CD14-positive monocyte (primary cell): Measurements from ENCODE around the gene SERP2. TPM values are rescaled to one million over a fixed set of nuclear protein-coding genes. Genes with fewer than 3 reads are reported as not detected.

Experiments used
- DNase-seq, 3 donors: peaks; one replicate each; pipeline ENCODE4 v3.0.0-alpha.2; 2011 to 2022
- H2AFZ ChIP-seq: 2 replicates; pipeline ENCODE4 v1.6.0; 2012; ENCODE audit warnings: mild to moderate bottlenecking, low read depth, low read length, inconsistent platforms; ENCODE audit not compliant: insufficient read depth, poor library complexity, severe bottlenecking
- H3K27ac ChIP-seq, 2 donors: 1 replicate in 1 of 2; 2 replicates in 1 of 2; pipeline ENCODE4 v1.5.1; 2012 to 2013; ENCODE audit warnings: low read length in 2 of 2, control low read depth in 1 of 2, inconsistent platforms in 1 of 2, low read depth in 1 of 2, mild to moderate bottlenecking in 1 of 2
- H3K27me3 ChIP-seq, 2 donors: one replicate each; pipeline versions ENCODE4 v1.6.0 to v1.6.1; 2011 to 2013; ENCODE audit warnings: low read length in 2 of 2; ENCODE audit not compliant: control insufficient read depth in 2 of 2, insufficient read depth in 2 of 2
- H3K36me3 ChIP-seq, 2 donors: replicated peaks in 1 of 2; 1 replicate in 1 of 2; 2 replicates in 1 of 2; pipeline versions ENCODE4 v1.5.1 to v1.6.1; 2012 to 2013; ENCODE audit warnings: low read length in 2 of 2, control low read depth in 1 of 2, inconsistent platforms in 1 of 2, mild to moderate bottlenecking in 1 of 2; ENCODE audit not compliant: insufficient read depth in 2 of 2, control insufficient read depth in 1 of 2
- H3K4me1 ChIP-seq, 2 donors: 1 replicate in 1 of 2; 2 replicates in 1 of 2; pipeline versions ENCODE4 v1.5.1 to v1.6.1; 2012 to 2013; ENCODE audit warnings: low read length in 2 of 2, control low read depth in 1 of 2, inconsistent platforms in 1 of 2, mild to moderate bottlenecking in 1 of 2, moderate library complexity in 1 of 2; ENCODE audit not compliant: insufficient read depth in 2 of 2, control insufficient read depth in 1 of 2
- H3K4me2 ChIP-seq: replicated peaks from 2 replicates; pipeline ENCODE3; 2012; ENCODE audit warnings: low read length, moderate library complexity, mild to moderate bottlenecking; ENCODE audit not compliant: poor library complexity, severe bottlenecking; ENCODE audit errors: extremely low read depth
- H3K4me3 ChIP-seq, 3 experiments: fragments of 200-600 bp in 1 of 3; sonication (generic) in 1 of 3; replicated peaks in 1 of 3; 1 replicate in 2 of 3; 2 replicates in 1 of 3; pipeline ENCODE4 v1.5.1; 2011 to 2013; ENCODE audit warnings: low read length in 3 of 3, mild to moderate bottlenecking in 3 of 3, control low read depth in 2 of 3, low read depth in 2 of 3, inconsistent platforms in 1 of 3, moderate library complexity in 1 of 3
- H3K79me2 ChIP-seq: 2 replicates; pipeline ENCODE4 v1.6.0; 2012; ENCODE audit warnings: mild to moderate bottlenecking, control low read depth, inconsistent platforms, low read length, moderate library complexity; ENCODE audit not compliant: insufficient read depth
- H3K9ac ChIP-seq: 2 replicates; pipeline ENCODE4 v1.6.0; 2017; ENCODE audit warnings: low read length, mild to moderate bottlenecking; ENCODE audit not compliant: insufficient read depth, poor library complexity, severe bottlenecking
- H3K9me3 ChIP-seq, 2 donors: replicated peaks in 1 of 2; 1 replicate in 1 of 2; 2 replicates in 1 of 2; pipeline versions ENCODE4 v1.5.1 to v1.6.1; 2012 to 2013; ENCODE audit warnings: low read length in 2 of 2, control low read depth in 1 of 2; ENCODE audit not compliant: control insufficient read depth in 1 of 2, insufficient read depth in 1 of 2
- H4K20me1 ChIP-seq: 2 replicates; pipeline ENCODE4 v1.6.0; 2012; ENCODE audit warnings: mild to moderate bottlenecking, low read length, control low read depth, moderate library complexity; ENCODE audit not compliant: insufficient read depth
- H3K27ac Mint-ChIP-seq, 7 donors: one replicate each; pipeline ENCODE4 v1.8.0; 2020; ENCODE audit warnings: mild to moderate bottlenecking in 7 of 7, mixed read lengths in 7 of 7, moderate library complexity in 6 of 7, inconsistent platforms in 2 of 7
- H3K27me3 Mint-ChIP-seq, 3 donors: one replicate each; pipeline ENCODE4 v1.8.0; 2021 to 2022; ENCODE audit warnings: low read depth in 3 of 3, mild to moderate bottlenecking in 3 of 3, mixed read lengths in 3 of 3, moderate library complexity in 3 of 3, inconsistent platforms in 1 of 3
- H3K36me3 Mint-ChIP-seq, 2 donors: one replicate each; pipeline ENCODE4 v1.8.0; 2020; ENCODE audit warnings: mixed read lengths in 2 of 2, inconsistent platforms in 1 of 2, mild to moderate bottlenecking in 1 of 2
- H3K4me1 Mint-ChIP-seq: one replicate; pipeline ENCODE4 v1.8.0; 2020; ENCODE audit warnings: mild to moderate bottlenecking, mixed read lengths
- H3K4me3 Mint-ChIP-seq, 2 donors: one replicate each; pipeline ENCODE4 v1.8.0; 2020; ENCODE audit warnings: mild to moderate bottlenecking in 2 of 2, mixed read lengths in 2 of 2, moderate library complexity in 1 of 2
- H3K9me3 Mint-ChIP-seq, 7 donors: one replicate each; pipeline ENCODE4 v1.8.0; 2020 to 2022; ENCODE audit warnings: mixed read lengths in 7 of 7, mild to moderate bottlenecking in 6 of 7, moderate library complexity in 6 of 7, inconsistent platforms in 2 of 7
- WGBS: methylation state at CpG from one replicate; pipeline ENCODE4 v1.1.5; 2013; ENCODE audit warnings: missing lambda C conversion rate; ENCODE audit not compliant: insufficient coverage; 5-methylcytosine and 5-hydroxymethylcytosine counted together
- intact Hi-C, 2 donors: fragments of 100-400 bp; cut with micrococcal nuclease; formaldehyde crosslinking; loops; one replicate each; pipeline versions ENCODE4 v1.15.0 to v1.15.1; 2023
- polyA plus RNA-seq, 3 donors: library from polyadenylated mRNA; depleted of rRNA in 1 of 3; unstranded in 2 of 3; stranded (reverse) in 1 of 3; fragments of 300-500 nt in 2 of 3; fragments of >200 nt in 1 of 3; fragmentation: Illumina TruSeq in 2 of 3; gene quantifications; 1 replicate in 2 of 3; 2 replicates in 1 of 3; pipeline ENCODE4 v1.2.3, GENCODE V29; 2012 to 2021
- TF ChIP-seq, protein P1 (sequence below): fragments of 200-600 bp; IDR thresholded peaks from one replicate; pipeline ENCODE4 v1.8.0; 2022; ENCODE audit warnings: antibody characterized with exemption, mild to moderate bottlenecking

SERP2 gene
- polyA plus RNA-seq, 3 donors: not detected

DNA sequence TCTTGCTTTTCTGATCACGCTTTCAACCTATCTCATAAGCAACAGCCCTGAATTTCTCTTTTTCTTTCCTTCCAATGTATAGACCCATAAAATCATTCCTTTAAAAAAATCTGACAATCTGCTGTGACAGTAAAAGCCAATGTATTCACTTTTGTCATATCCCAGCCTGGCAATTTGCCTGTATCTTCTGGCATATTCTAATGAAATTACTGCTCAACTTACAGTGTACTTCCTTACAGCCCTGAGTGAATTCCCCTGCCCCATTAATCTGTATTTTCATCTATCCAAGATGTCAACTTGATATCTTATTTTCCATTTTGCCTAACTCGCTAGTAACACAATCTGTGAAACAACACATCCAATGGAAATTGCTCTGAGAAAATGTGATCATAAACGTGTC is 18.0 kb upstream of the SERP2 start:
- H3K9me3 ChIP-seq: no peaks in the 10 kb centered on the region
- H3K4me1 ChIP-seq: no peaks in the 10 kb centered on the region
- TF ChIP-seq, protein P1, sequence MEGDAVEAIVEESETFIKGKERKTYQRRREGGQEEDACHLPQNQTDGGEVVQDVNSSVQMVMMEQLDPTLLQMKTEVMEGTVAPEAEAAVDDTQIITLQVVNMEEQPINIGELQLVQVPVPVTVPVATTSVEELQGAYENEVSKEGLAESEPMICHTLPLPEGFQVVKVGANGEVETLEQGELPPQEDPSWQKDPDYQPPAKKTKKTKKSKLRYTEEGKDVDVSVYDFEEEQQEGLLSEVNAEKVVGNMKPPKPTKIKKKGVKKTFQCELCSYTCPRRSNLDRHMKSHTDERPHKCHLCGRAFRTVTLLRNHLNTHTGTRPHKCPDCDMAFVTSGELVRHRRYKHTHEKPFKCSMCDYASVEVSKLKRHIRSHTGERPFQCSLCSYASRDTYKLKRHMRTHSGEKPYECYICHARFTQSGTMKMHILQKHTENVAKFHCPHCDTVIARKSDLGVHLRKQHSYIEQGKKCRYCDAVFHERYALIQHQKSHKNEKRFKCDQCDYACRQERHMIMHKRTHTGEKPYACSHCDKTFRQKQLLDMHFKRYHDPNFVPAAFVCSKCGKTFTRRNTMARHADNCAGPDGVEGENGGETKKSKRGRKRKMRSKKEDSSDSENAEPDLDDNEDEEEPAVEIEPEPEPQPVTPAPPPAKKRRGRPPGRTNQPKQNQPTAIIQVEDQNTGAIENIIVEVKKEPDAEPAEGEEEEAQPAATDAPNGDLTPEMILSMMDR: no peak
- H3K9me3 Mint-ChIP-seq: peaks cover 0 to 3% (median 0%) of the 10 kb centered on the region in 7 donors
- peaks cover 0 to 2% (median 2%) of the 10 kb centered on the region in 3 donors for H3K27me3 Mint-ChIP-seq
- H3K4me2 ChIP-seq: no peak overlapping the region
- no peak overlapping the region for H3K27ac Mint-ChIP-seq
- intact Hi-C loops: no loop called here
- H3K4me3 Mint-ChIP-seq: no peak overlapping the region
- DNase-seq: no peak
- no peaks in the 10 kb centered on the region for H4K20me1 ChIP-seq
- 100% methylated on average over 1 of the region's 3 CpGs for WGBS
- no peaks in the 10 kb centered on the region for H3K27me3 ChIP-seq
- H3K4me1 Mint-ChIP-seq: no peaks in the 10 kb centered on the region
- no peak overlapping the region for H3K9ac ChIP-seq
- no peak overlapping the region for H2AFZ ChIP-seq
- no peak overlapping the region for H3K4me3 ChIP-seq
- H3K36me3 ChIP-seq: no peaks in the 10 kb centered on the region
- no peaks in the 10 kb centered on the region for H3K79me2 ChIP-seq
- H3K36me3 Mint-ChIP-seq: no peaks in the 10 kb centered on the region
- no peak overlapping the region for H3K27ac ChIP-seq

DNA sequence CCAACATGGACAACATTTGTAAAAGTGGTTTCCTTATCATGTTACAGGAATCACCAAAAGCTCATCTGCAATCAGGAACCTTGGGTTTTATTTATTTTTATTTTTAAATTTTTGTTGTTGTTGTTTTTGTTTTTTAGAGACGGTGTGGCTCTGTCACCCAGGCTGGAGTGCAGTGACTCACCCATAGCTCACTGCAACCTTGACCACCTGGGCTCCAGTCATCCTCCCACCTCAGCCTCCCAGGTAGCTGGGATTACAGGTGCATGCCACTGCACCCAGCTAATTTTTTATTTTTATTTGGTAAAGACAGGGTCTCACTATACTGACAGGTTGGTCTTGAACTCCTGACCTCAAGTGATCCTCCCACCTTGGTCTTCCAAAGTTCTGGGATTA is 13.6 kb upstream of the SERP2 start:
- Histone ChIP-seq H4K20me1 (no peaks in the 10 kb centered on the region), H3K4me2 (no peak overlapping the region), H2AFZ (no peak overlapping the region), H3K36me3 (no peaks in the 10 kb centered on the region), H3K27me3 (no peaks in the 10 kb centered on the region), H3K4me3 (no peak overlapping the region), H3K9ac (no peak overlapping the region), H3K9me3 (no peaks in the 10 kb centered on the region), H3K4me1 (no peaks in the 10 kb centered on the region), H3K79me2 (no peaks in the 10 kb centered on the region), H3K27ac (no peak overlapping the region)
- Mint-ChIP-seq H3K4me1 (peaks cover 4% of the 10 kb centered on the region), H3K4me3 (no peak overlapping the region), H3K27ac (no peak overlapping the region), H3K9me3 (peaks cover 0 to 3% (median 0%) of the 10 kb centered on the region in 7 donors), H3K36me3 (no peaks in the 10 kb centered on the region), H3K27me3 (peaks cover 2 to 4% (median 2%) of the 10 kb centered on the region in 3 donors)
- intact Hi-C loops: no loop called here
- TF ChIP-seq, protein P1: no peak
- no CpG with 5 or more reads among the region's 1 CpG for WGBS
- no peak for DNase-seq
